ENCODE measurements around the gene EBP. TPM values are rescaled to one million over a fixed set of nuclear protein-coding genes. Genes with fewer than 3 reads are reported as not detected.

Gene EBP
- total RNA-seq (ENCODE audit: unreplicated experiment) = 66.0 TPM
- long read RNA-seq, transcript EBP-205 (5 exons, 1,775 nt) = major isoform, 25 of 45 reads
- long read RNA-seq, partial matches to known transcripts = 12 of 45 reads
- long read RNA-seq, other reads (novel, unspliced or antisense) = 4 of 45 reads

DNA sequence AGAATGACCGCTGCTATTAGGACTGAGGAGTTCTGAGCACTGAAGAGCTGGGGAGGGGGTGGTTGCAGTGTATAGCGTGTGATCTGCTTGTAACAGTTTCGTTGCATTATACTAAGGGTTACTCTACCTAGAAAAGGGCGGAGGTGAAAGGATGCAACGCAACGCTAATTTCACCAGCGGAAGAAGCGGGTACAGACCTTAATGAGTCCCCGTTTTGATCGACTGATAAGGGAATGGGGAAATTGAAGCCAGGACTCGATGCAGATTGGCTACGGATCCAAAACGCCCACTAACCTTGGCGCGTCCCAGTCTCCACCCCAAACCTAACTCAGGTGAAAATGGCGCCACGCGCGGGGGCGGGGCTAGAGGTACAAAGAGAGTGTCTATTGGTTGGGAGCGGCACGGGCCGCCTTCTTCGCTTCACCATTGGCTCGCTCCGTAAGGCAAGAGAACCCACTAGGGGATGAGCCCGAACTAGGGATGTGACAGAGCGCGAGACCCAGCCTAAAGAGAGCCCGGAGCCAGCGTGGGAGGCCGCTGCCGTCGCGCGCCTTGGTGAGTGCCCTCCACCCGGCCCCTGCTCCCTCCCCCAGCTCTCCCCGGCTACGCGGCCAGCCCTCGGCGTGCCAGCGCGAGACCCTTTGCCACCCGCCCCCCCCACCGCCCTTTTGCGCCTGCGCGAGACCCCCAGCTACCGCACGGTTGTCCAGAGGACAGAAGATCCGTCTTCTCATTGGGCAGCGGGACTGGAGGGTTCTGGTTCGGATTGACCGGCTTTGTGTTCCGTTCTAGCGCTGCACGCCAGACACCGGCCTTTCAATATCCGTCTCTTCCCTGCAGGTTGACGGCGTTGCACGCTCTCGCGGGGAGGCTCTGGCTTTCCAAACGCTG is at the start of gene EBP:
EBP (plus strand) TSS at position 456 of the 891 bp plus-strand sequence. CDS start 1,964 bp downstream, outside the sequence.
- TF ChIP-seq, protein P1, sequence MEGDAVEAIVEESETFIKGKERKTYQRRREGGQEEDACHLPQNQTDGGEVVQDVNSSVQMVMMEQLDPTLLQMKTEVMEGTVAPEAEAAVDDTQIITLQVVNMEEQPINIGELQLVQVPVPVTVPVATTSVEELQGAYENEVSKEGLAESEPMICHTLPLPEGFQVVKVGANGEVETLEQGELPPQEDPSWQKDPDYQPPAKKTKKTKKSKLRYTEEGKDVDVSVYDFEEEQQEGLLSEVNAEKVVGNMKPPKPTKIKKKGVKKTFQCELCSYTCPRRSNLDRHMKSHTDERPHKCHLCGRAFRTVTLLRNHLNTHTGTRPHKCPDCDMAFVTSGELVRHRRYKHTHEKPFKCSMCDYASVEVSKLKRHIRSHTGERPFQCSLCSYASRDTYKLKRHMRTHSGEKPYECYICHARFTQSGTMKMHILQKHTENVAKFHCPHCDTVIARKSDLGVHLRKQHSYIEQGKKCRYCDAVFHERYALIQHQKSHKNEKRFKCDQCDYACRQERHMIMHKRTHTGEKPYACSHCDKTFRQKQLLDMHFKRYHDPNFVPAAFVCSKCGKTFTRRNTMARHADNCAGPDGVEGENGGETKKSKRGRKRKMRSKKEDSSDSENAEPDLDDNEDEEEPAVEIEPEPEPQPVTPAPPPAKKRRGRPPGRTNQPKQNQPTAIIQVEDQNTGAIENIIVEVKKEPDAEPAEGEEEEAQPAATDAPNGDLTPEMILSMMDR (IDR thresholded peaks at IDR 0.05; ENCODE audit: unreplicated experiment) = no peak

DNA sequence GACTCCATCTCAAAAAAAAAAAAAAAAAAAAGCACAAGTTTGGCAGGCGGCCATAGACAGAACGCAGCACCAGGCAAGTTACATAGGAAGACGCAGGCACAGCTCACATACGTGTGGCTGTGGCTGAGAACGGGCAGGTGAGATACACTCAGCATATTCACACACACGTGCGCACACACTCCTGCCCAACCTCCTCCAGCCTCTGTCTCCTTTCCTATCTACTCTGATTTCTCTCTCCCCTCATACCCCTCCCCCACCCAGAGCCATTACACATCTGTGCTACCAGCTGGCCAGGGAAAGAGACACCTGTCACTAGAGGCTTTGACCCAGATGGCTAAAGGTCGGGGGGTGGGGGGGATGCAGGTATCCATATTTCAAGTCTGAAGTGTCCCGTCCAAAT is 49.4 kb upstream of the EBP start:
- Mint-ChIP-seq H3K4me3 (ENCODE audit: unreplicated experiment) (no peak overlapping the region), H3K9me3 (ENCODE audit: unreplicated experiment) (no peaks in the 10 kb centered on the region), H3K27ac (ENCODE audit: unreplicated experiment) (no peak overlapping the region), H3K4me1 (ENCODE audit: unreplicated experiment) (peaks cover 42% of the 10 kb centered on the region), H3K36me3 (ENCODE audit: low read depth, unreplicated experiment) (peaks cover 6% of the 10 kb centered on the region), H3K27me3 (ENCODE audit: unreplicated experiment) (peaks cover 7% of the 10 kb centered on the region)
- DNase-seq (ENCODE audit: low spot score) = no peak
- TF ChIP-seq, protein P1 (IDR thresholded peaks at IDR 0.05; ENCODE audit: unreplicated experiment) = no peak

More for the DNA sequence above, at the start of gene EBP:
- peaks cover 2% of the 10 kb centered on the region for H3K36me3 Mint-ChIP-seq (ENCODE audit: low read depth, unreplicated experiment)
- H3K27me3 Mint-ChIP-seq (ENCODE audit: unreplicated experiment) = peaks cover under 1% of the 10 kb centered on the region
- no peaks in the 10 kb centered on the region for H3K9me3 Mint-ChIP-seq (ENCODE audit: unreplicated experiment)
- peak within 1 kb of the TSS; percentile 36 for H3K27ac Mint-ChIP-seq (ENCODE audit: unreplicated experiment)
- DNase-seq (ENCODE audit: low spot score) = peak; percentile 77
- H3K4me3 Mint-ChIP-seq (ENCODE audit: unreplicated experiment) = peak within 1 kb of the TSS; percentile 94
- peaks cover 3% of the 10 kb centered on the region for H3K4me1 Mint-ChIP-seq (ENCODE audit: unreplicated experiment)

DNA sequence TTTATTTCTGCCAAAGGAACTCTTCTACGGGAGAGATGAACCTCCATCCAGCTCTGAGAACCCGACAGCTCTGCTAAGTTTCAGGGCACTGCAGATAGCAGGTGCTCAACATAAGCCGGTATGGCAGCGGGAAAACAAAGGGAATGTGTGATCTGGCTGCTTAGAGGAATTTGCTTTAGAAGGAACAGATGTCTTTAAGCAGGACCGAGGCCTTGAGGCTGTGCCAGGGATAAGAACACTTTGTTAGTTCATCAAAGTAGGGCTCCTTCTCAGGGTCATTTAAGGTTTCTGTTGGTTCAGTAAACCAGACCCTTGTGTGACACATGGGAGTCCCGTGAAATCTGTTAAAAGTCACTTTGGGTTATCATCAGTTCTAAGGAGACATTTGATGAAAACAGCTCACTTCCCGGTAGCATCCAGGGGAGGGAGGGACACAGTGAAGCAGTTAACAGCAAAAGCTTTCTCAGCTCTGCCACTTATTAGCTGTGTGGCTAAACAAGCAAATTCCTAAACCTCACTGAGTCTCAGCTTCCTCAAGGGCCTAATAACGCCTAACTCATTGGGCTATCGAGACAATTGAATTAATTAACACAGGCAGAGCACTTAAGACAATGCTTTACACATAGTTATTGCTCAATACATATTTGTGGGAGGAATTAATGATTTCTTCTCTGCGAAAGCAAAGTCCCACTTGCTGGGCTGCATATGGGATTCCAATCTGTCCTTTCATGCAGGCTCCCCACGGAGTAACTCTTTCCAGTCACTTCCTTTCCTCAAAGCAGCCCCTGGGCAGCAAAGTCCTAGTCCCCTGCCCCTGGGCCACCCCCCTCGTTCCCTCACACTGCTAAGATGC is 48.5 kb upstream of the EBP start:
- H3K36me3 Mint-ChIP-seq (ENCODE audit: low read depth, unreplicated experiment) = peaks cover 9% of the 10 kb centered on the region
- TF ChIP-seq, protein P1 (IDR thresholded peaks at IDR 0.05; ENCODE audit: unreplicated experiment) = no peak
- peaks cover 7% of the 10 kb centered on the region for H3K27me3 Mint-ChIP-seq (ENCODE audit: unreplicated experiment)
- no peaks in the 10 kb centered on the region for H3K9me3 Mint-ChIP-seq (ENCODE audit: unreplicated experiment)
- H3K4me1 Mint-ChIP-seq (ENCODE audit: unreplicated experiment) = peaks cover 44% of the 10 kb centered on the region
- H3K4me3 Mint-ChIP-seq (ENCODE audit: unreplicated experiment) = no peak overlapping the region
- no peak for DNase-seq (ENCODE audit: low spot score)
- peak overlapping the region; percentile 48 for H3K27ac Mint-ChIP-seq (ENCODE audit: unreplicated experiment)

DNA sequence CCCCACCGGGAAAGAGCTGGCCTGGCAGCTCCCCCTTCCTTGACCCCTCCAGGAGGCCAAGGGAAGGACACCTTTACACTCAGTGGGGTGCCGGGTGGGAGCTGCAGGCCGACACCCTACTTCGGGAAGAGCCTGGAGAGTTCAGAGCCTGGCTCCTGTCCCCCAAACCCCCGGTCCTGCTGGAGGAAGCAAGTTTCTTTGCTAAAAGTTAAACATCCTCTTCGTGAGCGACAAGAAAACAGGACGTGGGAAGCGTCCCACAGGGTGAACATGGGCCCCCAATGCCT is 48.0 kb upstream of the EBP start:
- no peak for DNase-seq (ENCODE audit: low spot score)
- peaks cover 44% of the 10 kb centered on the region for H3K4me1 Mint-ChIP-seq (ENCODE audit: unreplicated experiment)
- H3K4me3 Mint-ChIP-seq (ENCODE audit: unreplicated experiment) = no peak overlapping the region
- TF ChIP-seq, protein P1 (IDR thresholded peaks at IDR 0.05; ENCODE audit: unreplicated experiment) = no peak
- H3K27ac Mint-ChIP-seq (ENCODE audit: unreplicated experiment) = peak overlapping the region; percentile 48
- no peaks in the 10 kb centered on the region for H3K9me3 Mint-ChIP-seq (ENCODE audit: unreplicated experiment)
- H3K27me3 Mint-ChIP-seq (ENCODE audit: unreplicated experiment) = peaks cover 7% of the 10 kb centered on the region
- peaks cover 9% of the 10 kb centered on the region for H3K36me3 Mint-ChIP-seq (ENCODE audit: low read depth, unreplicated experiment)
